Astrocyte (in vitro differentiated cells and primary cell): ENCODE results near the gene CCL23.

ENCODE experiments used
- EZH2 ChIP-seq: IDR thresholded peaks from 2 replicates; pipeline ENCODE4 v1.6.1; 2012; ENCODE audit warnings: mild to moderate bottlenecking, low read length, inconsistent platforms; ENCODE audit not compliant: insufficient read depth
- TF ChIP-seq, protein P1 (sequence below): IDR thresholded peaks from 2 replicates; pipeline ENCODE4 v1.5.1; 2011; ENCODE audit warnings: low read depth, mild to moderate bottlenecking, inconsistent platforms, low read length, moderate library complexity; ENCODE audit not compliant: insufficient read depth

DNA sequence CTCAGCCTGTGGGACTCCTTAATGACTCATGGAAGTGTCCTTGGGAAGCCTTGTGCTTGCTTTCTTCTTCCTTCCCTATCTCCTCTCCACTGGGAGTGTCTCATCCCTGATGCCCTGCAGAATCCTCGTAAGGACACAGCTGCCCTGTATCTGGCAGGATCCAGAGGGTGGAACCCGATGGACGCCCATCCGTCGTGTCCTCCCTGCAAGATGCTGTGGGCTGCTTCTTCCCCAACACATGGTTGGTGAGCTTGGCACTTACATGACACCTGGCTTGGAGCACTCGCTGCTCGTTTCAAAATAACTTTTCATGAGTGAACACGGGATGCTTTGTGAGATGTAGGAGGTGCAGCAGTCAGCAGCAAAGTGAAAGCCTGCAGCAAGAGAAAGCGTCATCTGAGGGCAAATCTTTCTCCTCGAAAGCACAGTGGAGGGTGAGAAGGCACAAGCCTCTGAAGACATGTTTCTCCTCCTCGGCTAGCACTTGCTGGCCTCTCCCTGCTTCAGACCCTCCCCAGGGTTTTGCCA, 19.7 kb downstream of the CCL23 start:
- TF ChIP-seq, protein P1, sequence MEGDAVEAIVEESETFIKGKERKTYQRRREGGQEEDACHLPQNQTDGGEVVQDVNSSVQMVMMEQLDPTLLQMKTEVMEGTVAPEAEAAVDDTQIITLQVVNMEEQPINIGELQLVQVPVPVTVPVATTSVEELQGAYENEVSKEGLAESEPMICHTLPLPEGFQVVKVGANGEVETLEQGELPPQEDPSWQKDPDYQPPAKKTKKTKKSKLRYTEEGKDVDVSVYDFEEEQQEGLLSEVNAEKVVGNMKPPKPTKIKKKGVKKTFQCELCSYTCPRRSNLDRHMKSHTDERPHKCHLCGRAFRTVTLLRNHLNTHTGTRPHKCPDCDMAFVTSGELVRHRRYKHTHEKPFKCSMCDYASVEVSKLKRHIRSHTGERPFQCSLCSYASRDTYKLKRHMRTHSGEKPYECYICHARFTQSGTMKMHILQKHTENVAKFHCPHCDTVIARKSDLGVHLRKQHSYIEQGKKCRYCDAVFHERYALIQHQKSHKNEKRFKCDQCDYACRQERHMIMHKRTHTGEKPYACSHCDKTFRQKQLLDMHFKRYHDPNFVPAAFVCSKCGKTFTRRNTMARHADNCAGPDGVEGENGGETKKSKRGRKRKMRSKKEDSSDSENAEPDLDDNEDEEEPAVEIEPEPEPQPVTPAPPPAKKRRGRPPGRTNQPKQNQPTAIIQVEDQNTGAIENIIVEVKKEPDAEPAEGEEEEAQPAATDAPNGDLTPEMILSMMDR: no peak
- no peak for TF ChIP-seq EZH2
